Measurements from ENCODE around the gene CEP43. TPM values are rescaled to one million over a fixed set of nuclear protein-coding genes. Genes with fewer than 3 reads are reported as not detected.

CEP43 gene
- total and polyA plus RNA-seq, 9 donors = 7.5 to 39.5 (median 13.9) TPM

GRCh38 chr6:166980738-166981137 lies 18.5 kb upstream of the CEP43 start:
- WGBS, 3 donors = 96 to 98% (median 97%) methylated on average over 3 of the region's 3 CpGs
- no peaks in the 10 kb centered on the region for H3K36me3 ChIP-seq
- H3K9me3 ChIP-seq = no peaks in the 10 kb centered on the region
- no peaks in the 10 kb centered on the region for H3K4me1 ChIP-seq (ENCODE audit: insufficient read depth)
- H3K27me3 ChIP-seq = no peaks in the 10 kb centered on the region
- no peak overlapping the region for H3K4me3 ChIP-seq
- no peak overlapping the region for H3K27ac ChIP-seq
- TF ChIP-seq EP300 (IDR thresholded peaks at IDR 0.05) (no peak), CTCF (IDR thresholded peaks at IDR 0.05) (no peak), POLR2A (IDR thresholded peaks at IDR 0.05) (no peak)
- intact Hi-C loops (cut with DNase I) = loop anchor here in 1 of 4 donors (10.0 kb wide), 1 partner anchor 206 kb away; no protein-coding TSS in a partner anchor
- DNase-seq = no peak

- WGBS, 3 donors = 61 to 77% (median 61%) methylated on average over 6 of the region's 6 CpGs
- Histone ChIP-seq H3K4me1 (ENCODE audit: insufficient read depth) (no peaks in the 10 kb centered on the region), H3K36me3 (no peaks in the 10 kb centered on the region), H3K27ac (no peak overlapping the region), H3K9me3 (no peaks in the 10 kb centered on the region), H3K27me3 (no peaks in the 10 kb centered on the region), H3K4me3 (no peak overlapping the region)
- TF ChIP-seq POLR2A (IDR thresholded peaks at IDR 0.05) (no peak), CTCF (IDR thresholded peaks at IDR 0.05) (no peak), EP300 (IDR thresholded peaks at IDR 0.05) (no peak)
- intact Hi-C loops (cut with DNase I) = loop anchor here in 1 of 4 donors (10.0 kb wide), 1 partner anchor 213 kb away; no protein-coding TSS in a partner anchor
- DNase-seq = no peak
These were observed 11.7 kb upstream of the CEP43 start for GRCh38 chr6:166987448-166987847.

GRCh38 chr6:166987930-166988329 lies 11.3 kb upstream of the CEP43 start:
- no peaks in the 10 kb centered on the region for H3K27me3 ChIP-seq
- no peaks in the 10 kb centered on the region for H3K4me1 ChIP-seq (ENCODE audit: insufficient read depth)
- H3K9me3 ChIP-seq = no peaks in the 10 kb centered on the region
- no peak for DNase-seq
- no peaks in the 10 kb centered on the region for H3K36me3 ChIP-seq
- TF ChIP-seq POLR2A (IDR thresholded peaks at IDR 0.05) = no peak
- no peak for TF ChIP-seq EP300 (IDR thresholded peaks at IDR 0.05)
- no peak for TF ChIP-seq CTCF (IDR thresholded peaks at IDR 0.05)
- 73 to 86% (median 78%) methylated on average over 3 of the region's 3 CpGs for WGBS, 3 donors
- H3K4me3 ChIP-seq = no peak overlapping the region
- intact Hi-C loops (cut with DNase I) = loop anchor here in 1 of 4 donors (10.0 kb wide), 1 partner anchor 213 kb away; no protein-coding TSS in a partner anchor
- H3K27ac ChIP-seq = no peak overlapping the region

- Histone ChIP-seq H3K4me1 (ENCODE audit: insufficient read depth) (no peaks in the 10 kb centered on the region), H3K27ac (no peak overlapping the region), H3K9me3 (no peaks in the 10 kb centered on the region), H3K27me3 (no peaks in the 10 kb centered on the region), H3K36me3 (no peaks in the 10 kb centered on the region), H3K4me3 (no peak overlapping the region)
- TF ChIP-seq CTCF (IDR thresholded peaks at IDR 0.05) (no peak), POLR2A (IDR thresholded peaks at IDR 0.05) (no peak), EP300 (IDR thresholded peaks at IDR 0.05) (no peak)
- no peak for DNase-seq
- 76 to 85% (median 77%) methylated on average over 3 of the region's 3 CpGs for WGBS, 3 donors
- intact Hi-C loops (cut with DNase I) = loop anchor here in 1 of 4 donors (10.0 kb wide), 1 partner anchor 214 kb away; no protein-coding TSS in a partner anchor
These were observed 10.5 kb upstream of the CEP43 start for GRCh38 chr6:166988674-166989201.

Measured in ovary (tissue), 9 donors.